ENCODE data around the gene ZNF804B.

GRCh38 chr7:88756802-88757201 is 2.7 kb upstream of the ZNF804B start:
- no peak for TF ChIP-seq CTCF (IDR thresholded peaks at IDR 0.05)
- TF ChIP-seq POLR2A (IDR thresholded peaks at IDR 0.05): no peak
- TF ChIP-seq POLR2AphosphoS5 (IDR thresholded peaks at IDR 0.05): no peak

All from sigmoid colon (tissue), 4 donors.